Panc1 (cell line): ENCODE data around the gene MAMSTR. TPM values are rescaled to one million over a fixed set of nuclear protein-coding genes. Genes with fewer than 3 reads are reported as not detected.

Experiments
- ATAC-seq: fragments of 200-7000 bp; cut with Tn5 transposase; 2 replicates; pipeline ENCODE4 v1.9.1; 2020; ENCODE audit warnings: mild to moderate bottlenecking, moderate library complexity
- BruUV-seq: library from RNA; stranded (reverse); fragments of 400-500 nt; replicated peaks from 2 replicates; lab custom pipeline; 2021; lab: Mats Ljungman, UMichigan
- CTCF ChIA-PET: fragments of 300-600 bp; sonication (Branson Sonifier 250); formaldehyde crosslinking; loops from one replicate; lab custom pipeline; 2022; ENCODE audit warnings: antibody characterized with exemption; lab: Charles Lee
- POLR2A ChIA-PET: fragments of 300-600 bp; sonication (Branson Sonifier 250); formaldehyde crosslinking; loops from one replicate; lab custom pipeline; 2022; ENCODE audit warnings: antibody characterized with exemption; lab: Charles Lee
- DNase-seq: peaks from one replicate; pipeline ENCODE4 v3.0.0-alpha.2; 2010; ENCODE audit warnings: low read depth, low spot score
- H3K27ac ChIP-seq: 2 replicates; pipeline ENCODE4 v1.5.1; 2011; ENCODE audit warnings: mild to moderate bottlenecking, low read length, inconsistent platforms
- H3K27me3 ChIP-seq: fragments of 200-500 bp; sonication (Bioruptor generic); 2 replicates; pipeline ENCODE4 v1.6.0; 2014; ENCODE audit warnings: low read length, inconsistent platforms; ENCODE audit not compliant: control insufficient read depth, insufficient read depth
- H3K36me3 ChIP-seq: fragments of 200-500 bp; sonication (Bioruptor generic); 2 replicates; pipeline ENCODE4 v1.5.1; 2014; ENCODE audit warnings: inconsistent platforms, mild to moderate bottlenecking, low read length, moderate library complexity; ENCODE audit not compliant: control insufficient read depth, insufficient read depth
- H3K4me1 ChIP-seq: 2 replicates; pipeline ENCODE4 v1.5.1; 2011; ENCODE audit warnings: inconsistent platforms, mild to moderate bottlenecking, low read length, moderate library complexity; ENCODE audit not compliant: control insufficient read depth, insufficient read depth
- H3K4me3 ChIP-seq, 2 experiments: 2 replicates each; pipeline ENCODE4 v1.5.1; 2011 to 2012; ENCODE audit warnings: low read depth in 2 of 2, low read length in 2 of 2, mild to moderate bottlenecking in 2 of 2, inconsistent platforms in 1 of 2, moderate library complexity in 1 of 2
- H3K9me3 ChIP-seq: fragments of 200-500 bp; sonication (Bioruptor generic); 2 replicates; pipeline ENCODE4 v1.5.1; 2014; ENCODE audit warnings: low read depth, mild to moderate bottlenecking, inconsistent platforms, low read length, moderate library complexity; ENCODE audit not compliant: control insufficient read depth, insufficient read depth
- POLR2AphosphoS5 ChIP-seq: IDR thresholded peaks from 2 replicates; pipeline ENCODE4 v1.6.1; 2012; ENCODE audit warnings: mild to moderate bottlenecking, low read depth, low read length, moderate library complexity
- SIN3A ChIP-seq: IDR thresholded peaks from 2 replicates; pipeline ENCODE4 v1.6.1; 2012; ENCODE audit warnings: low read depth, mild to moderate bottlenecking, low read length, moderate library complexity, borderline replicate concordance; ENCODE audit not compliant: insufficient read depth
- TCF7L2 ChIP-seq: IDR thresholded peaks from 2 replicates; pipeline ENCODE4 v1.6.1; 2011; ENCODE audit warnings: mild to moderate bottlenecking, low read depth, low read length, inconsistent platforms
- in situ Hi-C: cut with HindIII; loops from 2 replicates; pipeline ENCODE4 v1.10.0; 2016; ENCODE audit warnings: low sequenced_read_pairs, low pct_unique_long_range_greater_than_20kb
- intact Hi-C: fragments of 100-400 bp; cut with micrococcal nuclease; formaldehyde crosslinking; loops from one replicate; pipeline ENCODE4 v1.10.0; 2022; ENCODE audit not compliant: unreplicated experiment
- total RNA-seq: library from RNA; stranded (reverse); gene quantifications from one replicate; pipeline ENCODE4 v1.2.1, GENCODE V29; 2021; ENCODE audit not compliant: unreplicated experiment
- TF ChIP-seq, protein P1 (sequence below): fragments of 450-650 bp; IDR thresholded peaks from 2 replicates; pipeline ENCODE4 v1.5.1; 2017; ENCODE audit warnings: mild to moderate bottlenecking
- TF ChIP-seq, protein P2 (sequence below), 2 experiments: IDR thresholded peaks; 2 replicates each; pipeline ENCODE4 v1.6.1; 2011 to 2012; ENCODE audit warnings: low read depth in 2 of 2, control low read depth in 1 of 2, low read length in 1 of 2, mild to moderate bottlenecking in 1 of 2, moderate library complexity in 1 of 2; ENCODE audit not compliant: insufficient read depth in 1 of 2

The MAMSTR gene
- total RNA-seq, 1 experiment from 2014 or later: 3.3 TPM

DNA sequence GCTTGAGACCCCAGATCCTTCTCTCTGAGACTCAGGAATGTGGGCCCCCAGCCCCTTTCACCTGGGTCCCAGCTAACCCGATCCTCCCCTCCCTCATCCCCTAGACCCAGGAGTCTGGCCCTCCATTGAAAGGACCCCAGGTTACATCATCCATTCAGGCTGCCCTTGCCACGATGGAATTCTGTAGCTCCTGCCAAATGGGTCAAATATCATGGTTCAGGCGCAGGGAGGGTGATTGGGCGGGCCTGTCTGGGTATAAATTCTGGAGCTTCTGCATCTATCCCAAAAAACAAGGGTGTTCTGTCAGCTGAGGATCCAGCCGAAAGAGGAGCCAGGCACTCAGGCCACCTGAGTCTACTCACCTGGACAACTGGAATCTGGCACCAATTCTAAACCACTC, 36.3 kb upstream of the MAMSTR start:
- CTCF ChIA-PET: no interaction called here
- peaks cover 5% of the 10 kb centered on the region; the same call in 1 of the 2 replicates for H3K36me3 ChIP-seq
- H3K4me1 ChIP-seq: no peaks in the 10 kb centered on the region; the same call in 1 of the 2 replicates
- ATAC-seq: no peak
- DNase-seq: no peak
- in situ Hi-C loops (no loop called here), intact Hi-C loops (no loop called here)
- TF ChIP-seq, protein P1, sequence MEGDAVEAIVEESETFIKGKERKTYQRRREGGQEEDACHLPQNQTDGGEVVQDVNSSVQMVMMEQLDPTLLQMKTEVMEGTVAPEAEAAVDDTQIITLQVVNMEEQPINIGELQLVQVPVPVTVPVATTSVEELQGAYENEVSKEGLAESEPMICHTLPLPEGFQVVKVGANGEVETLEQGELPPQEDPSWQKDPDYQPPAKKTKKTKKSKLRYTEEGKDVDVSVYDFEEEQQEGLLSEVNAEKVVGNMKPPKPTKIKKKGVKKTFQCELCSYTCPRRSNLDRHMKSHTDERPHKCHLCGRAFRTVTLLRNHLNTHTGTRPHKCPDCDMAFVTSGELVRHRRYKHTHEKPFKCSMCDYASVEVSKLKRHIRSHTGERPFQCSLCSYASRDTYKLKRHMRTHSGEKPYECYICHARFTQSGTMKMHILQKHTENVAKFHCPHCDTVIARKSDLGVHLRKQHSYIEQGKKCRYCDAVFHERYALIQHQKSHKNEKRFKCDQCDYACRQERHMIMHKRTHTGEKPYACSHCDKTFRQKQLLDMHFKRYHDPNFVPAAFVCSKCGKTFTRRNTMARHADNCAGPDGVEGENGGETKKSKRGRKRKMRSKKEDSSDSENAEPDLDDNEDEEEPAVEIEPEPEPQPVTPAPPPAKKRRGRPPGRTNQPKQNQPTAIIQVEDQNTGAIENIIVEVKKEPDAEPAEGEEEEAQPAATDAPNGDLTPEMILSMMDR: no peak
- TF ChIP-seq, protein P2, sequence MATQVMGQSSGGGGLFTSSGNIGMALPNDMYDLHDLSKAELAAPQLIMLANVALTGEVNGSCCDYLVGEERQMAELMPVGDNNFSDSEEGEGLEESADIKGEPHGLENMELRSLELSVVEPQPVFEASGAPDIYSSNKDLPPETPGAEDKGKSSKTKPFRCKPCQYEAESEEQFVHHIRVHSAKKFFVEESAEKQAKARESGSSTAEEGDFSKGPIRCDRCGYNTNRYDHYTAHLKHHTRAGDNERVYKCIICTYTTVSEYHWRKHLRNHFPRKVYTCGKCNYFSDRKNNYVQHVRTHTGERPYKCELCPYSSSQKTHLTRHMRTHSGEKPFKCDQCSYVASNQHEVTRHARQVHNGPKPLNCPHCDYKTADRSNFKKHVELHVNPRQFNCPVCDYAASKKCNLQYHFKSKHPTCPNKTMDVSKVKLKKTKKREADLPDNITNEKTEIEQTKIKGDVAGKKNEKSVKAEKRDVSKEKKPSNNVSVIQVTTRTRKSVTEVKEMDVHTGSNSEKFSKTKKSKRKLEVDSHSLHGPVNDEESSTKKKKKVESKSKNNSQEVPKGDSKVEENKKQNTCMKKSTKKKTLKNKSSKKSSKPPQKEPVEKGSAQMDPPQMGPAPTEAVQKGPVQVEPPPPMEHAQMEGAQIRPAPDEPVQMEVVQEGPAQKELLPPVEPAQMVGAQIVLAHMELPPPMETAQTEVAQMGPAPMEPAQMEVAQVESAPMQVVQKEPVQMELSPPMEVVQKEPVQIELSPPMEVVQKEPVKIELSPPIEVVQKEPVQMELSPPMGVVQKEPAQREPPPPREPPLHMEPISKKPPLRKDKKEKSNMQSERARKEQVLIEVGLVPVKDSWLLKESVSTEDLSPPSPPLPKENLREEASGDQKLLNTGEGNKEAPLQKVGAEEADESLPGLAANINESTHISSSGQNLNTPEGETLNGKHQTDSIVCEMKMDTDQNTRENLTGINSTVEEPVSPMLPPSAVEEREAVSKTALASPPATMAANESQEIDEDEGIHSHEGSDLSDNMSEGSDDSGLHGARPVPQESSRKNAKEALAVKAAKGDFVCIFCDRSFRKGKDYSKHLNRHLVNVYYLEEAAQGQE (IDR thresholded peaks at IDR 0.05; ENCODE audit: insufficient read depth in 1 of 2, low read depth in 2 of 2, low read length in 1 of 2): no peak
- TF ChIP-seq TCF7L2 (no peak), POLR2AphosphoS5 (no peak), SIN3A (no peak)
- no peaks in the 10 kb centered on the region for H3K27me3 ChIP-seq
- BruUV-seq: no TSS peak
- peak overlapping the region; percentile 9; the same call in 1 of the 2 replicates for H3K27ac ChIP-seq
- no peaks in the 10 kb centered on the region for H3K9me3 ChIP-seq
- no peak overlapping the region for H3K4me3 ChIP-seq
- POLR2A ChIA-PET: no interaction called here

DNA sequence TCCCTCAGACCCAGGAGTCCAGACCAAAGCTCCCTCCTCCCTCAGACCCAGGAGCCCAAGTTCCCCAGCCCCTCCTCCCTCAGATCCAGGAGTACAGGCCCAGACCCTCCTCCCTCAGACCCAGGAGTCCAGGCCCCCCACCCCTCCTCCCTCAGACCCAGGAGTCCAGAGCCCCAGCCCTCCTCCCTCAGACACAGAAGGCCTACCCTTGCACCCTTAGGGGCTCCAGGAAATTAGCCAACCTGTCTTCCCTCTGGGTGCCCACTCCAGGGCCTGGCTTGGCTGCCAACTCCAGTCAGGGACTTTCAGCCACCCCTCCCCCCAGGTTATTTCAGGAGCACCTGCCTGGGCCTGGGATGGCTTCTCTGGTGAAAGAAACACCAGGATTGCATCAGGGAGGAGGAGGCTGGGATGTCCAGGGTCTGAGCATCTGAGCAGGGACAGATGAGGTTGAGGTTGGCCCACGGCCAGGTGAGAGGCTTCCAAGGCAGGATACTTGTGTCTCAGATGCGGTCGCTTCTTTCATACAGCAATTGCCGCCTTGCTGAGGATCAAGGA, 35.6 kb upstream of the MAMSTR start, which contains the start of gene FGF21:
FGF21 (plus strand) TSS at position 441 of the 558 bp plus-strand sequence. CDS start 713 bp downstream, outside the sequence.
- Histone ChIP-seq H3K27ac (peak within 1 kb of the TSS; percentile 9; the same call in 1 of the 2 replicates), H3K4me3 (no peak within 1 kb of the TSS), H3K36me3 (peaks cover 5% of the 10 kb centered on the region; the same call in 1 of the 2 replicates), H3K9me3 (no peaks in the 10 kb centered on the region), H3K27me3 (no peaks in the 10 kb centered on the region), H3K4me1 (no peaks in the 10 kb centered on the region; the same call in 1 of the 2 replicates)
- ATAC-seq: no peak
- no peak for DNase-seq
- in situ Hi-C loops: no loop called here
- TF ChIP-seq, protein P2 (IDR thresholded peaks at IDR 0.05; ENCODE audit: insufficient read depth in 1 of 2, low read depth in 2 of 2, low read length in 1 of 2): no peak
- TF ChIP-seq POLR2AphosphoS5: no peak
- TF ChIP-seq SIN3A: no peak
- no peak for TF ChIP-seq TCF7L2
- TF ChIP-seq, protein P1: no peak
- ChIA-PET CTCF (no interaction called here), POLR2A (interaction anchor here (0.7 kb wide), 1 partner anchor 422 kb away, joined by 12 read pairs; no protein-coding TSS in a partner anchor)
- no TSS peak for BruUV-seq
- intact Hi-C loops: no loop called here
